Measurements from ENCODE around the gene WDFY3.

WDFY3 gene

DNA sequence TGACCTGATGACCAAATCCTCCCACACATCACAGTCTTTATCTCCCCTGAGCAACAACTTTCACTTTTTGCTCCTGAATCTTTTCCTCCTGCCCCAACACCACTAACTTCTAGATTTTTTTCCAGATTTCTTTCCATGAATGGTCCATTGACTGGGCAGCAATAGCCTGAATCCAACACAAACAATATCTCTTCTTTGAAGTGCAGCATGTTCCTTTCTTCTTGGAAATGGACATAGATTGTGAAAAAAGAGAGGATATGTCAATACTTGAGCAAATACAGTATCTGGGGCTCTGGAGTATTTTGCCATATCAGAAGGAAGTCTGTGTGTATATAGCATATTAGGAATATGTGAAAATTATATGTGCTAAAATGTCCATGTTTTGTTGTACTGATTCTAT, 328.4 kb downstream of the WDFY3 start:
- no peak overlapping the region for H3K4me2 ChIP-seq (ENCODE audit: low read depth, low read length, poor library complexity, severe bottlenecking)
- no peaks in the 10 kb centered on the region for H3K9me2 ChIP-seq (replicated peaks; ENCODE audit: low read depth, low read length)
- H3K9me3 ChIP-seq (ENCODE audit: insufficient read depth, low read depth, low read length): no peaks in the 10 kb centered on the region
- no peaks in the 10 kb centered on the region for H3K4me1 ChIP-seq (ENCODE audit: insufficient read depth, low read length, poor library complexity, severe bottlenecking)
- H3F3A ChIP-seq (ENCODE audit: low read depth): no peaks in the 10 kb centered on the region
- no peaks in the 10 kb centered on the region for H4K20me1 ChIP-seq (ENCODE audit: insufficient read depth, low read length, poor library complexity, severe bottlenecking)
- TF ChIP-seq EZH2phosphoT487 (IDR thresholded peaks at IDR 0.05; ENCODE audit: borderline replicate concordance): no peak
- TF ChIP-seq, protein P1, sequence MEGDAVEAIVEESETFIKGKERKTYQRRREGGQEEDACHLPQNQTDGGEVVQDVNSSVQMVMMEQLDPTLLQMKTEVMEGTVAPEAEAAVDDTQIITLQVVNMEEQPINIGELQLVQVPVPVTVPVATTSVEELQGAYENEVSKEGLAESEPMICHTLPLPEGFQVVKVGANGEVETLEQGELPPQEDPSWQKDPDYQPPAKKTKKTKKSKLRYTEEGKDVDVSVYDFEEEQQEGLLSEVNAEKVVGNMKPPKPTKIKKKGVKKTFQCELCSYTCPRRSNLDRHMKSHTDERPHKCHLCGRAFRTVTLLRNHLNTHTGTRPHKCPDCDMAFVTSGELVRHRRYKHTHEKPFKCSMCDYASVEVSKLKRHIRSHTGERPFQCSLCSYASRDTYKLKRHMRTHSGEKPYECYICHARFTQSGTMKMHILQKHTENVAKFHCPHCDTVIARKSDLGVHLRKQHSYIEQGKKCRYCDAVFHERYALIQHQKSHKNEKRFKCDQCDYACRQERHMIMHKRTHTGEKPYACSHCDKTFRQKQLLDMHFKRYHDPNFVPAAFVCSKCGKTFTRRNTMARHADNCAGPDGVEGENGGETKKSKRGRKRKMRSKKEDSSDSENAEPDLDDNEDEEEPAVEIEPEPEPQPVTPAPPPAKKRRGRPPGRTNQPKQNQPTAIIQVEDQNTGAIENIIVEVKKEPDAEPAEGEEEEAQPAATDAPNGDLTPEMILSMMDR (conservative IDR thresholded peaks at IDR 0.05; ENCODE audit: low read length): no peak
- H3K4me3 ChIP-seq (ENCODE audit: low read length, poor library complexity, severe bottlenecking): no peak overlapping the region
- H3K9ac ChIP-seq (ENCODE audit: low read depth, low read length, poor library complexity, severe bottlenecking): no peak overlapping the region
- no peak overlapping the region for H2AFZ ChIP-seq (ENCODE audit: low read length)
- no peaks in the 10 kb centered on the region for H3K27me3 ChIP-seq (ENCODE audit: insufficient read depth, low read length, poor library complexity, severe bottlenecking)
- no peaks in the 10 kb centered on the region for H3K36me3 ChIP-seq (ENCODE audit: insufficient read depth, low read length)
- no peaks in the 10 kb centered on the region for H3K79me2 ChIP-seq (ENCODE audit: insufficient read depth, low read length)

- TF ChIP-seq, protein P1 (conservative IDR thresholded peaks at IDR 0.05; ENCODE audit: low read length): no peak
- TF ChIP-seq EZH2phosphoT487 (IDR thresholded peaks at IDR 0.05; ENCODE audit: borderline replicate concordance): no peak
- Histone ChIP-seq H3K4me1 (ENCODE audit: insufficient read depth, low read length, poor library complexity, severe bottlenecking) (no peaks in the 10 kb centered on the region), H3K9ac (ENCODE audit: low read depth, low read length, poor library complexity, severe bottlenecking) (no peak overlapping the region), H2AFZ (ENCODE audit: low read length) (no peak overlapping the region), H3F3A (ENCODE audit: low read depth) (no peaks in the 10 kb centered on the region), H3K9me2 (replicated peaks; ENCODE audit: low read depth, low read length) (no peaks in the 10 kb centered on the region), H3K79me2 (ENCODE audit: insufficient read depth, low read length) (no peaks in the 10 kb centered on the region), H4K20me1 (ENCODE audit: insufficient read depth, low read length, poor library complexity, severe bottlenecking) (no peaks in the 10 kb centered on the region), H3K27me3 (ENCODE audit: insufficient read depth, low read length, poor library complexity, severe bottlenecking) (no peaks in the 10 kb centered on the region), H3K36me3 (ENCODE audit: insufficient read depth, low read length) (no peaks in the 10 kb centered on the region), H3K4me2 (ENCODE audit: low read depth, low read length, poor library complexity, severe bottlenecking) (no peak overlapping the region), H3K4me3 (ENCODE audit: low read length, poor library complexity, severe bottlenecking) (no peak overlapping the region), H3K9me3 (ENCODE audit: insufficient read depth, low read depth, low read length) (no peaks in the 10 kb centered on the region)
These were observed 331.5 kb downstream of the WDFY3 start for GRCh38 chr4:84634961-84635360.

DNA sequence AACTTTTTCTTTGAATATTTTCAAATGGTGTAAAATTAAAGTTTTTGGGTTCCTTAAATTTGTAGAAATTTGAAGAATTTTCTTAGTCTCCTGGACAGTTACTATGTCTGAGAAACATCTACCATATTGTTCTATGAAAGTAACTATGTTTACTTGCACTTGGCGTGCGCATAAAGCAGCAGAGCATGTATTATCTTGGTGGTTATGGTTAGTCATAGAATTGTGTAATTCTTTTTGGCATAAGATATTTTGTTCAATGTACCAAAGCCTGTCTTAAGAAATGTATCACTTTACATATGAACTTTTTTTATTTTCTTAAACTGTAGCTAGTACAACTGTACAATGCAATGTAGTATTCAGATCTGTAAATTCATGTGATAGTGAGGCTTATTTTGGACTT, 334.4 kb downstream of the WDFY3 start:
- no peaks in the 10 kb centered on the region for H3F3A ChIP-seq (ENCODE audit: low read depth)
- no peaks in the 10 kb centered on the region for H3K9me2 ChIP-seq (replicated peaks; ENCODE audit: low read depth, low read length)
- H3K27me3 ChIP-seq (ENCODE audit: insufficient read depth, low read length, poor library complexity, severe bottlenecking): no peaks in the 10 kb centered on the region
- no peaks in the 10 kb centered on the region for H3K36me3 ChIP-seq (ENCODE audit: insufficient read depth, low read length)
- no peak overlapping the region for H3K4me3 ChIP-seq (ENCODE audit: low read length, poor library complexity, severe bottlenecking)
- H2AFZ ChIP-seq (ENCODE audit: low read length): no peak overlapping the region
- no peaks in the 10 kb centered on the region for H3K79me2 ChIP-seq (ENCODE audit: insufficient read depth, low read length)
- TF ChIP-seq EZH2phosphoT487 (IDR thresholded peaks at IDR 0.05; ENCODE audit: borderline replicate concordance): no peak
- H4K20me1 ChIP-seq (ENCODE audit: insufficient read depth, low read length, poor library complexity, severe bottlenecking): no peaks in the 10 kb centered on the region
- no peak overlapping the region for H3K4me2 ChIP-seq (ENCODE audit: low read depth, low read length, poor library complexity, severe bottlenecking)
- no peaks in the 10 kb centered on the region for H3K9me3 ChIP-seq (ENCODE audit: insufficient read depth, low read depth, low read length)
- no peaks in the 10 kb centered on the region for H3K4me1 ChIP-seq (ENCODE audit: insufficient read depth, low read length, poor library complexity, severe bottlenecking)
- no peak overlapping the region for H3K9ac ChIP-seq (ENCODE audit: low read depth, low read length, poor library complexity, severe bottlenecking)

DNA sequence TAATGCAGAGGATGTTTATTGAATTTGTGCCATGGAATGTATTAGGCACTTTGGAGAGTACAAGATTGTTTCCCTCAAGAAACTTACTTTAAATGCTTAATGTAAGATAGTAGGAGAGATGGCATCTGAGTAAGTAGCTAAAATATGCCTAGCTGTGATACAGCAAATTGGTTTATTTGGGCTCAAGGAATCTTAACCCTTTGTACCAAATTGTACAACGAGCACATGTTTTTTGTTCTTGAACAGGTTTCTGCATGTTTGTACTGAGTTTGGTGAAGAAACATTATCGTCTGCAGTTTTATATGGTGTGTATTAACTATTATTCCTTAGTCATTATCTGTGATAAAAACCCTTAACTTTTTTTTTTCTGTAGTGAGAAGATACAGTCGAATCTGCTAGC, 334.9 kb downstream of the WDFY3 start:
- Histone ChIP-seq H3K4me1 (ENCODE audit: insufficient read depth, low read length, poor library complexity, severe bottlenecking) (no peaks in the 10 kb centered on the region), H3K9me3 (ENCODE audit: insufficient read depth, low read depth, low read length) (no peaks in the 10 kb centered on the region), H3K9ac (ENCODE audit: low read depth, low read length, poor library complexity, severe bottlenecking) (no peak overlapping the region)

More for the DNA sequence above, 334.9 kb downstream of the WDFY3 start:
- TF ChIP-seq, protein P1 (conservative IDR thresholded peaks at IDR 0.05; ENCODE audit: low read length): no peak
- TF ChIP-seq EZH2phosphoT487 (IDR thresholded peaks at IDR 0.05; ENCODE audit: borderline replicate concordance): no peak
- Histone ChIP-seq H3K4me3 (ENCODE audit: low read length, poor library complexity, severe bottlenecking) (no peak overlapping the region), H3F3A (ENCODE audit: low read depth) (no peaks in the 10 kb centered on the region), H3K9me2 (replicated peaks; ENCODE audit: low read depth, low read length) (no peaks in the 10 kb centered on the region), H2AFZ (ENCODE audit: low read length) (no peak overlapping the region), H3K36me3 (ENCODE audit: insufficient read depth, low read length) (no peaks in the 10 kb centered on the region), H3K79me2 (ENCODE audit: insufficient read depth, low read length) (no peaks in the 10 kb centered on the region), H3K4me2 (ENCODE audit: low read depth, low read length, poor library complexity, severe bottlenecking) (no peak overlapping the region), H4K20me1 (ENCODE audit: insufficient read depth, low read length, poor library complexity, severe bottlenecking) (no peaks in the 10 kb centered on the region), H3K27me3 (ENCODE audit: insufficient read depth, low read length, poor library complexity, severe bottlenecking) (no peaks in the 10 kb centered on the region)
